ENCODE results near the gene AP1M2.

Gene AP1M2

DNA sequence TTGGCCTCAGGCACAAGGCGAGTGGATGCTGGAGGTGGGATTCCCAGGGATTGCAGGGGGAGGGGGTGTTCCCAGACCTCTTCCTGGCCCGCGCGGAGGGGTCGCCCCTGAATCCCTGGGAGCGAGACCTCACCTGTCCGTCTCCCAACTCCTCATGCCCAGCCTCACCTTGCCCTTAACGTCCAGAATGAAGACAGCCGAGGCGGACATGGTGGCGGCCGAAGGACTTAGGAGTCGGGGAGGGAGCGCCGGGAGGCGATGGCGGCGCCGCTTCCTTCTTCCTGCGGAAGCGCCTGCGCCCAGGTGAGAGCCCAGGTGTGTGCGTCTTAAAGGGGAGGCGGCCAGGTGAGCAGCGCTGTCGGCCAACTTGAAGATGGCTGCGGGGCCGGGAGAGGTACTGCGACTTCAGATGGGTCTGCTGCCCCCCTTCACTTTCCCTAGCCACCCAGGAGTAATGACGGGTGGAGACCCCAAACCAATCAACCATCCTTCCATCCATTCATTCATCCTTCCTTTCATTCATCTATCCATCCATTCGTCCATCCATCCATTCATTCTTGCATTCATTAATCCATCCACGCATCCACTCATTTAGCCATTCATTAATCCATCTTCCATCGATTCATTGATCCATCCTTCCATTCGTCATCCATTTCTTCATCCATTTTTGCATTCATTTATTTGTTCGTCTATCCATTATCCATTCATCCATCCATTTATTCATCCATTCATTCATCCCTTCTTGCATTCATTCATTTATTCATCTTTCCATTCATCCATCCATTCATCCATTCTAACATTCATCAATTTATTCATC is at the start of gene AP1M2:
Gene AP1M2, minus strand, starts transcription at position 291 of the 817 bp plus-strand sequence. Its CDS starts 81 bp downstream, at position 210.
- DNase-seq (ENCODE audit: low read depth, low spot score): no peak

DNA sequence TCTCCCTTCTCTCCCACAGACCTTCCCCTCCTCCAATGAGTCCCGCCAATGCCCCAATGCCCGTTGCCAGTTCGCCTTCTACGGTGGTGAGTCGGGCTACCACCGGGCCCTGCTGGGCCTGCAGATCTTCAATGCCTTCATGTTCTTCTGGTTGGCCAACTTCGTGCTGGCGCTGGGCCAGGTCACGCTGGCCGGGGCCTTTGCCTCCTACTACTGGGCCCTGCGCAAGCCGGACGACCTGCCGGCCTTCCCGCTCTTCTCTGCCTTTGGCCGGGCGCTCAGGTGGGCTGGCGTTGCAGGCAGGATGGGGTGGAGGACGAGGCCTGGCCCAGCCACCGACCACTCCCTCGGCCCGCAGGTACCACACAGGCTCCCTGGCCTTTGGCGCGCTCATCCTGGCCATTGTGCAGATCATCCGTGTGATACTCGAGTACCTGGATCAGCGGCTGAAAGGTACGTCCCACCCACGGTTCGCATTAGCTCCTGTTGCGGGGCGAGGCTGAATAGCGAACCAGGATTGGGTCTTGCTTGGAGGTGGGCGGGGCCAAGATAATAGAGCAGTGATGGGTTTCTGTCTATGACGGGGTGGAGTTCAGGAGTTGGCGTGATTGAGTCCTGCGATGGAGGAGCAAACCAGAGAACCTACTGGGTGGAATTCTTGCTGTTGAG is 49.3 kb upstream of the AP1M2 start:
- no peak for DNase-seq (ENCODE audit: low read depth, low spot score)

- DNase-seq (ENCODE audit: low read depth, low spot score): no peak
Observed at GRCh38 chr19:10634963-10635362, 47.9 kb upstream of the AP1M2 start.

DNA sequence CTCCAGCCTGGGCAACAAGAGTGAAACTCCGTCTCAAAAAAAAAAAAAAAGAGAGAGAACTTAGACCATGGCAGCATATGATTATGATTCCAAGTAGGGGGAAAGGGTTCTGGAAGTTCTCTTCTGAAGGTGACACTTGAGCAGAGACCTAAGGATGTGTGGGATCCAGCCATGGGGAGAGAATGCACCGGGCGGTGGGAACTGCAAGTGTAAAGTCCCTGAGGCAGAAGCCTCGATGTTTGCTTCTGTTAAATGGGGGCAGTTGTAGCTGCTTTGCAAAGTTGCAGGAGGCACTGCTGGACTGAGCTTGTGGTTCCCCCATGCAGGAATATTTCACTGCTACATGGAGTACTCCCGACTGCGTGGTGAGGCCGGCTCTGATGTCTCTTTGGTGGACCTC is 47.3 kb upstream of the AP1M2 start:
- no peak for DNase-seq (ENCODE audit: low read depth, low spot score)

- no peak for DNase-seq (ENCODE audit: low read depth, low spot score)
Observed at GRCh38 chr19:10631874-10632273, 44.8 kb upstream of the AP1M2 start.

DNA sequence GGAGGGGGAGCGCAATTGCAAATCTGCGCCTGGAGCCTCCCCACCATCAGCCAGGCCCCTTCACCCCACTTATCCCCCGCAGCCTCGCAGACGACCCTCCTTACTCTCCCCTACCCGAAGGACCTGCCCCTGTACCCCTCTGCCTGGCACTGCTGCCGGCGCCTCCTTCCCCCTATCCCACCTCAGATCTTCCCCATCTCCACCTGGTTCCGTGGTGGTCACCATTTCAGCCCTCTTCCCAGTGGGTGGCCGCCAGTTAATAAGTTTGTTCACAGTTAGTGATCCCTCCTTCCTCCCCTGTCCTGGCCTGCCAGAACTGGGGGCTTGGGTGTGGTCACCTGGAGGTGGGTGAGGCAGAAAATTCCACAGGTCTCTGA is 38.6 kb upstream of the AP1M2 start:
- DNase-seq (ENCODE audit: low read depth, low spot score): no peak

GRCh38 chr19:10625003-10625761 is 38.1 kb upstream of the AP1M2 start, which contains the start of gene SLC44A2:
Gene SLC44A2 (plus strand): TSS chr19:10625553. CDS start chr19:10625634, 81 bp downstream.
- no peak for DNase-seq (ENCODE audit: low read depth, low spot score)

GRCh38 chr19:10624585-10624984 is 37.5 kb upstream of the AP1M2 start:
- no peak for DNase-seq (ENCODE audit: low read depth, low spot score)

DNA sequence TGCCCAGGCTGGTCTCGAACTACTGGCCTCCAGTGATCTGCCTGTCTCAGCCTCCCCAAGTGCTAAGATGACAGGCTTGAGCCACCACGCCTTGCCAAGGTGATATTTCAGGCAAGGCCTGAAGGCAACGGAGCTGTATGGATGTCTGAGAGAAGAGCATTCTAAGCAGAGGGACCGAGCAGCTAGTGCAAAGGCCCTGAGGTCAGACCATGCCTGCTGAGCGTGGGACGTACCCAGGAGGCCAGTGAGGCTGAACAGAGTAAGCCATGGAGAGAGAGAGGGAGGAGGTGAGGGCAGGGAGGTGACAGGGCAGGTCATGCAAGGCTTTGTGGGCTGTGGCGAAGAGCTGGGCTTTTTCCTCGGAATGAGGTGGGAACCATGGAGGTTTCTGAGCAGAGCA is 34.9 kb upstream of the AP1M2 start:
- no peak for DNase-seq (ENCODE audit: low read depth, low spot score)

GRCh38 chr19:10620786-10621185 is 33.7 kb upstream of the AP1M2 start:
- no peak for DNase-seq (ENCODE audit: low read depth, low spot score)

- no peak for DNase-seq (ENCODE audit: low read depth, low spot score)
Observed at GRCh38 chr19:10618846-10619245, 31.7 kb upstream of the AP1M2 start.

GRCh38 chr19:10617409-10618121 is 30.5 kb upstream of the AP1M2 start:
- DNase-seq (ENCODE audit: low read depth, low spot score): no peak

DNA sequence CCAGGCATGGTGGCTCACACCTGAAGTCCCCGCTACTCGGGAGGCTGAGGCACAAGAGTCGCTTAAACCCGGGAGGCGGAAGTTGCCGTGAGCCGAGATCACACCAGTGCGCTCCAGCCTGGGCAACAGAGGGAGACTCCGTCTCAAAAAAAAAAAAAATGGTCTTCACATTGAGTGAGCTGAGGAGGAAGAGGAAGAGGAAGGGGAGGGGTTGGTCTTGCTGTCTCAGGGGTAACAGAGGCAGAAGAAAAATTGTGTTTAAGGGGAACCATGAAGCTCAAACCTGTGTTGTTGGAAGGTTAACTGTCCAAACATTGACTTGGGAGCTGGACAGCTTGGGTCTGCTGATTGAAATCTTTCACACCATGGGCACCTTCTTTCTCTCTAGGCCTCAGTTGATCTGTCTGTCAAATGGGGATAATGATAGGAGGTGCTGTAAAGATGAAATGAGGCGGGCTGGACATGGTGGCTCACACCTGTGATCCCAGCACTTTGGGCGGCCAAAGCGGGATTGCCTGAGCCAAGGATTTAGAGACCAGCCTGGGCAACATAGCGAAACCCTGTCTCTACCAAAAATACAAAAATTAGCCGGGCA is 28.4 kb upstream of the AP1M2 start:
- DNase-seq (ENCODE audit: low read depth, low spot score): no peak

GRCh38 chr19:10612499-10613119 is 25.5 kb upstream of the AP1M2 start:
- no peak for DNase-seq (ENCODE audit: low read depth, low spot score)

DNA sequence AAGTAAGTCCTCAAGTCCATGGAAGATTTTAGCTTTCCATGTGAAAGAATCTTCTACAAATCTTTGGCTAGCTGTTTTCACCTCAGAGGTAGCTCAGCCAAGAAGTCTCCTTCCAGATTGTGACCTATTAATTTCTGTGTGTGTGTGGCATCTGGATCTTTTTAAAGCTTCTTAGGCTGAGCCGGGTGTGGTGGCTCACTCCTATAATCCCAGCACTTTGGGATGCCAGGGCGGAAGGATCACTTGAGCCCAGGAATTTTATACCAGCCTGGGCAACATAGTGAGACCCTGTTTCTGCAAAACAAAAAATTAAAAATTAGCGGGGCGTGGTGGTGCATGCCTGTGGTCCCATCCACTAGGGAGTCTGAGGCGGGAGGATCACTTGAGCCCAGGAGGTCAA is 24.8 kb upstream of the AP1M2 start:
- DNase-seq (ENCODE audit: low read depth, low spot score): no peak

GRCh38 chr19:10604460-10604980 is 17.4 kb upstream of the AP1M2 start:
- no peak for DNase-seq (ENCODE audit: low read depth, low spot score)

DNA sequence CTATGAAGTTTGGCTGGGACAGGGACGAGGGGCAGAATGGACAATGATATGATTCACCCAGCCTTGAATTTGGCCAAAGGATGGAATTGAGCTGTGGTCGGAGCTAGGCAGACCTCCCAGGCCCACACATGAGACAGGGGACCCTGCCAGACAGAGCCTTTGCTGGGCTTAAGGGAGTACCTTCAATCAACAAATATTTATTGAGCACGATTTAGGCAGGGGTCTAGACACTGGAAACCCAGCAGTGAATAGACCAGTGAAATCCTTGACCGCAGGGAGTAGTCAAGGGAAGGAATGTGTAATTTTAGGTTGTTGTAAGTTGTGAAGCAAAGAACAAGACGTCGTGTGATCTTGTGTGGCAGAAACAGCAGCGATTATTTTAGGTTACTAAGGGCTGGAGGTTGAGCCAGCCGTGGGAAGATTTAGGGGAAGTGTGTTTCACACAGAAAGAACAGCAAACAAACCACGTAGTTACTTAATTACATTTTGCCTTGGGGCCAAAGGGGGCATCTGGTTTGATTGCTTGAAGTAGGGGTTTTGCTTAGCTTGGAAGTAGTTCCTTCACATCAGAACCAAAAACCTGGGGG is 16.9 kb upstream of the AP1M2 start:
- DNase-seq (ENCODE audit: low read depth, low spot score): no peak

DNA sequence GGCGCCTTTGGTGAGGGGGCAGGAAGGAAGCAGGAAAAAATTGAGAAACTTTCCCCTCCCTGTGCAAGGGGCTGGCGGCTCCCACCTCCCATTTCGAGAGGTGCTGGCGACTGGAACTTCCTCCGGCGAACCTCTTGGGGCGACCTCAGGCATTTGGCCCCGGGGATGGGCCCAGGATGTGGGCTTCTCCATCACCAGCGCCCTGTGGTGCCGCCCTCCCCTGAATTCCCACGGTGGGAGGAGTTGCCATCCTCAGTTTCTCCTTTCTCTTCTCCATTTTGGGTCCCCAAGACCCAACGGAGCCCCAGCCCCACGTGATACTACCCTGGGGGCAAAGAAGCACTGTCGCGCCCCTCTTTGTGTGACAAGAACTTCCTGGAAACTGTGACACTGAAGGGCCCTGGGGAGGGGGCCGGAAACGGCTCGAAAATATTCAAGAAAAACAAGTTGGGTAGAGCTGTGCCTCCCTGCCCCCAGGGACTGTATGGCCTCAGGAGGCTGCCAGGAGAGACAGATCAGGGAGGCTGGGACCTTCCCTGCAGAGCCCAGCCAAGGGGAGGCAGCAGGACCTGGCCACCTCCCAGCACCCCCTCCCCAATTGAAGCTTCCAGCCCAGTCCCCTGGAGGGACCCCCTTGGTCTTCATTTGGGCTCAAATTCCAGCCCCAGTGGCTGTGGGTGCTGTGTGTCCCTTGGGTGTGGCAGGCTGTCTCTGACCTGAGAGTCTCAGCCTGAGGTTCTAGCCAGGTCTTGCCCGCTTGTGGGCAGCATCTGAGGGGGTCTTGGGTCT is 16.2 kb upstream of the AP1M2 start:
- DNase-seq (ENCODE audit: low read depth, low spot score): no peak

- no peak for DNase-seq (ENCODE audit: low read depth, low spot score)
Observed at GRCh38 chr19:10602330-10603083, 15.4 kb upstream of the AP1M2 start.
